H9 (cell line): ENCODE results near the gene KEL. TPM values are rescaled to one million over a fixed set of nuclear protein-coding genes. Genes with fewer than 3 reads are reported as not detected.

Experiments used
- DNase-seq: peaks from one replicate; pipeline ENCODE4 v3.0.0-alpha.2; 2017
- H2AFZ ChIP-seq: one replicate; pipeline ENCODE4 v1.6.1; 2013; ENCODE audit warnings: mild to moderate bottlenecking, low read length, control low read depth, moderate library complexity
- H2AK5ac ChIP-seq: 2 replicates; pipeline ENCODE4 v1.6.1; 2013; ENCODE audit warnings: low read length, control low read depth, mixed read lengths; ENCODE audit not compliant: insufficient read length
- H2BK120ac ChIP-seq: one replicate; pipeline ENCODE4 v1.6.1; 2013; ENCODE audit warnings: low read depth, mild to moderate bottlenecking, low read length, control low read depth, inconsistent platforms; ENCODE audit not compliant: poor library complexity, severe bottlenecking
- H2BK12ac ChIP-seq: 2 replicates; pipeline ENCODE4 v1.6.1; 2013; ENCODE audit warnings: low read length, control low read depth, mixed read lengths, low read depth; ENCODE audit not compliant: insufficient read length
- H2BK15ac ChIP-seq: 2 replicates; pipeline ENCODE4 v1.6.1; 2013; ENCODE audit warnings: low read depth, low read length, control low read depth
- H2BK20ac ChIP-seq: one replicate; pipeline ENCODE4 v1.6.1; 2013; ENCODE audit warnings: low read depth, mild to moderate bottlenecking, low read length, control low read depth, inconsistent platforms; ENCODE audit not compliant: poor library complexity, severe bottlenecking
- H2BK5ac ChIP-seq: 2 replicates; pipeline ENCODE4 v1.6.1; 2013; ENCODE audit warnings: low read length, control low read depth, mixed read lengths; ENCODE audit not compliant: insufficient read length
- H3K14ac ChIP-seq: 2 replicates; pipeline ENCODE4 v1.6.1; 2013; ENCODE audit warnings: low read length, control low read depth; ENCODE audit not compliant: insufficient read depth
- H3K18ac ChIP-seq: 2 replicates; pipeline ENCODE4 v1.6.1; 2013; ENCODE audit warnings: low read depth, mild to moderate bottlenecking, mixed read lengths, low read length, control low read depth; ENCODE audit not compliant: insufficient read length
- H3K23ac ChIP-seq: 2 replicates; pipeline ENCODE4 v1.6.1; 2013; ENCODE audit warnings: low read length, control low read depth, mixed read lengths, low read depth; ENCODE audit not compliant: insufficient read length
- H3K23me2 ChIP-seq: 2 replicates; pipeline ENCODE4 v1.6.1; 2013; ENCODE audit warnings: low read depth, mild to moderate bottlenecking, mixed read lengths, low read length, control low read depth; ENCODE audit not compliant: insufficient read length, poor library complexity, severe bottlenecking
- H3K27ac ChIP-seq: 2 replicates; pipeline ENCODE4 v1.5.1; 2013; ENCODE audit warnings: low read length, control low read depth, mixed read lengths, low read depth; ENCODE audit not compliant: insufficient read length
- H3K27me3 ChIP-seq: 2 replicates; pipeline ENCODE4 v1.6.1; 2013; ENCODE audit warnings: low read length, control low read depth, inconsistent platforms; ENCODE audit not compliant: insufficient read depth
- H3K4ac ChIP-seq: 2 replicates; pipeline ENCODE4 v1.6.1; 2013; ENCODE audit warnings: low read depth, mild to moderate bottlenecking, control low read depth, inconsistent platforms, low read length, moderate library complexity
- H3K4me1 ChIP-seq: 2 replicates; pipeline ENCODE4 v1.6.1; 2013; ENCODE audit warnings: low read length, control low read depth, inconsistent platforms; ENCODE audit not compliant: insufficient read depth
- H3K4me2 ChIP-seq: 2 replicates; pipeline ENCODE4 v1.6.1; 2013; ENCODE audit warnings: low read length, control low read depth, mixed read lengths; ENCODE audit not compliant: insufficient read length, insufficient read depth
- H3K56ac ChIP-seq: 2 replicates; pipeline ENCODE4 v1.6.1; 2013; ENCODE audit warnings: low read depth, mild to moderate bottlenecking, mixed read lengths, low read length, control low read depth; ENCODE audit not compliant: insufficient read length
- H3K79me1 ChIP-seq: 2 replicates; pipeline ENCODE4 v1.6.1; 2013; ENCODE audit warnings: low read depth, mild to moderate bottlenecking, moderate library complexity, low read length, control low read depth, inconsistent platforms; ENCODE audit not compliant: insufficient read depth, poor library complexity, severe bottlenecking
- H3K79me2 ChIP-seq: 2 replicates; pipeline ENCODE4 v1.6.1; 2013; ENCODE audit warnings: low read length, control low read depth, inconsistent platforms; ENCODE audit not compliant: insufficient read depth
- H3K9ac ChIP-seq: 2 replicates; pipeline ENCODE4 v1.6.1; 2013; ENCODE audit warnings: low read length, control low read depth, mixed read lengths; ENCODE audit not compliant: insufficient read length; ENCODE audit errors: extremely low read depth
- H3K9me3 ChIP-seq: one replicate; pipeline ENCODE4 v1.6.1; 2013; ENCODE audit warnings: low read depth, low read length, inconsistent platforms; ENCODE audit not compliant: control insufficient read depth
- H3T11ph ChIP-seq: one replicate; pipeline ENCODE4 v1.6.1; 2013; ENCODE audit warnings: mild to moderate bottlenecking, low read length, control low read depth, inconsistent platforms
- H4K20me1 ChIP-seq: one replicate; pipeline ENCODE4 v1.6.1; 2013; ENCODE audit not compliant: control insufficient read depth, insufficient read length, insufficient read depth
- H4K5ac ChIP-seq: 2 replicates; pipeline ENCODE4 v1.6.1; 2013; ENCODE audit warnings: low read depth, mild to moderate bottlenecking, mixed read lengths, low read length, control low read depth; ENCODE audit not compliant: insufficient read length
- H4K8ac ChIP-seq: replicated peaks from 2 replicates; pipeline ENCODE4 v1.6.1; 2013; ENCODE audit warnings: low read length, control low read depth, mixed read lengths, low read depth; ENCODE audit not compliant: insufficient read length
- H4K91ac ChIP-seq: 2 replicates; pipeline ENCODE4 v1.6.1; 2013; ENCODE audit warnings: low read depth, mild to moderate bottlenecking, moderate library complexity, mixed read lengths, low read length, control low read depth; ENCODE audit not compliant: insufficient read length
- H3K27ac Mint-ChIP-seq, 3 experiments: 2 replicates in 2 of 3; 3 replicates in 1 of 3; pipeline ENCODE4 v1.8.0; 2020 to 2021; ENCODE audit warnings: mixed read lengths in 3 of 3, mild to moderate bottlenecking in 1 of 3, moderate library complexity in 1 of 3
- H3K27me3 Mint-ChIP-seq: 2 replicates; pipeline ENCODE4 v1.8.0; 2021; ENCODE audit warnings: low read depth, mild to moderate bottlenecking, moderate library complexity, mixed read lengths
- H3K36me3 Mint-ChIP-seq, 3 experiments: 2 replicates in 2 of 3; 3 replicates in 1 of 3; pipeline ENCODE4 v1.8.0; 2020 to 2021; ENCODE audit warnings: low read depth in 3 of 3, mixed read lengths in 3 of 3; ENCODE audit not compliant: insufficient read depth in 1 of 3
- H3K4me1 Mint-ChIP-seq, 2 experiments: 2 replicates each; pipeline ENCODE4 v1.8.0; 2020; ENCODE audit warnings: mixed read lengths in 2 of 2
- H3K4me3 Mint-ChIP-seq, 2 experiments: 2 replicates in 1 of 2; 3 replicates in 1 of 2; pipeline ENCODE4 v1.8.0; 2020 to 2021; ENCODE audit warnings: mild to moderate bottlenecking in 2 of 2, mixed read lengths in 2 of 2, moderate library complexity in 1 of 2
- H3K9me3 Mint-ChIP-seq, 2 experiments: 2 replicates in 1 of 2; 3 replicates in 1 of 2; pipeline ENCODE4 v1.8.0; 2020; ENCODE audit warnings: mild to moderate bottlenecking in 2 of 2, mixed read lengths in 2 of 2, moderate library complexity in 1 of 2
- WGBS: extraction: QIAGEN DNeasy Blood & Tissue Kit; methylation state at CpG from one replicate; pipeline ENCODE4 v1.1.7; 2013; ENCODE audit warnings: missing lambda C conversion rate, low lambda C conversion rate, mixed read lengths; ENCODE audit not compliant: insufficient read length; ENCODE audit errors: extremely low coverage; 5-methylcytosine and 5-hydroxymethylcytosine counted together
- total RNA-seq: library from RNA; stranded (reverse); gene quantifications from 2 replicates; pipeline ENCODE4 v1.2.1, GENCODE V29; 2021
- TF ChIP-seq, protein P1 (sequence below): fragments of 200-600 bp; sonication (generic); conservative IDR thresholded peaks from 3 replicates; pipeline ENCODE4 v1.8.0; 2021; ENCODE audit warnings: antibody characterized with exemption, mild to moderate bottlenecking

Gene KEL
- total RNA-seq, 1 experiment from 2014 or later = 1.5 TPM

- Histone ChIP-seq H3K4me1 (no peaks in the 10 kb centered on the region), H3K9ac (no peak overlapping the region), H2BK5ac (no peak overlapping the region), H3K4me2 (no peak overlapping the region), H3K18ac (no peak overlapping the region), H2BK20ac (no peak overlapping the region), H2BK120ac (no peak overlapping the region), H3K23me2 (peaks cover 3% of the 10 kb centered on the region), H3K27ac (no peak overlapping the region), H2AK5ac (no peak overlapping the region), H2BK12ac (no peak overlapping the region), H4K20me1 (peaks cover 2% of the 10 kb centered on the region), H3K56ac (no peak overlapping the region), H3T11ph (no peak overlapping the region), H4K8ac (no peak overlapping the region), H2BK15ac (no peak overlapping the region), H3K4ac (no peak overlapping the region), H2AFZ (no peak overlapping the region), H3K23ac (no peak overlapping the region), H3K79me2 (no peaks in the 10 kb centered on the region; the same call in 1 of the 2 replicates), H3K14ac (no peak overlapping the region), H4K5ac (no peak overlapping the region), H3K79me1 (no peaks in the 10 kb centered on the region), H3K9me3 (no peaks in the 10 kb centered on the region), H3K27me3 (no peaks in the 10 kb centered on the region), H4K91ac (no peak overlapping the region)
- Mint-ChIP-seq H3K9me3 (peaks cover 3 to 8% of the 10 kb centered on the region in 2 experiments; a peak in 3 of 5 replicates), H3K36me3 (peaks cover 0 to 2% (median 0%) of the 10 kb centered on the region in 3 experiments; a peak in 2 of 7 replicates), H3K4me3 (no peak overlapping the region), H3K27me3 (peaks cover 6% of the 10 kb centered on the region), H3K4me1 (peaks cover 0 to 4% of the 10 kb centered on the region in 2 experiments; a peak in 2 of 4 replicates), H3K27ac (no peak overlapping the region)
- TF ChIP-seq, protein P1, sequence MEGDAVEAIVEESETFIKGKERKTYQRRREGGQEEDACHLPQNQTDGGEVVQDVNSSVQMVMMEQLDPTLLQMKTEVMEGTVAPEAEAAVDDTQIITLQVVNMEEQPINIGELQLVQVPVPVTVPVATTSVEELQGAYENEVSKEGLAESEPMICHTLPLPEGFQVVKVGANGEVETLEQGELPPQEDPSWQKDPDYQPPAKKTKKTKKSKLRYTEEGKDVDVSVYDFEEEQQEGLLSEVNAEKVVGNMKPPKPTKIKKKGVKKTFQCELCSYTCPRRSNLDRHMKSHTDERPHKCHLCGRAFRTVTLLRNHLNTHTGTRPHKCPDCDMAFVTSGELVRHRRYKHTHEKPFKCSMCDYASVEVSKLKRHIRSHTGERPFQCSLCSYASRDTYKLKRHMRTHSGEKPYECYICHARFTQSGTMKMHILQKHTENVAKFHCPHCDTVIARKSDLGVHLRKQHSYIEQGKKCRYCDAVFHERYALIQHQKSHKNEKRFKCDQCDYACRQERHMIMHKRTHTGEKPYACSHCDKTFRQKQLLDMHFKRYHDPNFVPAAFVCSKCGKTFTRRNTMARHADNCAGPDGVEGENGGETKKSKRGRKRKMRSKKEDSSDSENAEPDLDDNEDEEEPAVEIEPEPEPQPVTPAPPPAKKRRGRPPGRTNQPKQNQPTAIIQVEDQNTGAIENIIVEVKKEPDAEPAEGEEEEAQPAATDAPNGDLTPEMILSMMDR = no peak
- WGBS = no CpG with 5 or more reads among the region's 10 CpGs
- peak; percentile 12 for DNase-seq
These were observed 70.6 kb downstream of the KEL start for GRCh38 chr7:142891490-142892082.

Other genes starting within 250 kb of the KEL start
- gene PRSS1, start 212.9 kb downstream of the KEL start, total RNA-seq = not detected in 2 replicates
- gene PRSS2, start 191.4 kb downstream of the KEL start, total RNA-seq = not detected in 2 replicates
- gene EPHB6, start 107.3 kb downstream of the KEL start, total RNA-seq = 9.7 and 11.6 TPM in 2 replicates
- 0.61 and 0.81 TPM in 2 replicates for gene TRPV6, start 76.6 kb downstream of the KEL start, total RNA-seq
- not detected in 2 replicates for gene TRPV5, start 28.6 kb downstream of the KEL start, total RNA-seq
- not detected in 2 replicates for gene LLCFC1, start 22.9 kb downstream of the KEL start, total RNA-seq
- gene OR9A2, start 64.8 kb upstream of the KEL start, total RNA-seq = not detected in 2 replicates
- not detected in 2 replicates for gene OR6V1, start 90.0 kb upstream of the KEL start, total RNA-seq
- not detected in 2 replicates for gene PIP, start 169.7 kb upstream of the KEL start, total RNA-seq
- gene TAS2R39, start 221.1 kb upstream of the KEL start, total RNA-seq = not detected in 2 replicates